Osteoblast (primary cell): ENCODE data around the gene DONSON. TPM values are rescaled to one million over a fixed set of nuclear protein-coding genes. Genes with fewer than 3 reads are reported as not detected.
A peak's percentile ranks its signal among the peaks of the same experiment; 100 is the strongest.

Experiments
- DNase-seq: peaks from one replicate; pipeline ENCODE4 v3.0.0; 2011; ENCODE audit warnings: low spot score, mixed read lengths; ENCODE audit not compliant: insufficient read length; ENCODE audit errors: missing footprints
- H2AFZ ChIP-seq: 2 replicates; pipeline ENCODE4 v1.6.0; 2011; ENCODE audit warnings: mild to moderate bottlenecking, low read length
- H3K27ac ChIP-seq: 2 replicates; pipeline ENCODE4 v1.5.1; 2011; ENCODE audit warnings: mild to moderate bottlenecking, low read depth, low read length, moderate library complexity
- H3K27me3 ChIP-seq: 2 replicates; pipeline ENCODE4 v1.6.0; 2012; ENCODE audit warnings: mild to moderate bottlenecking, control low read depth, inconsistent platforms, low read length, moderate library complexity; ENCODE audit not compliant: insufficient read depth
- H3K36me3 ChIP-seq: 2 replicates; pipeline ENCODE4 v1.5.1; 2011; ENCODE audit warnings: mild to moderate bottlenecking, low read length, control low read depth, moderate library complexity; ENCODE audit not compliant: insufficient read depth
- H3K4me1 ChIP-seq: 2 replicates; pipeline ENCODE4 v1.5.1; 2011; ENCODE audit warnings: mild to moderate bottlenecking, low read length, control low read depth, moderate library complexity; ENCODE audit not compliant: insufficient read depth
- H3K4me2 ChIP-seq: 2 replicates; pipeline ENCODE4 v1.6.0; 2011; ENCODE audit warnings: mild to moderate bottlenecking, low read length; ENCODE audit not compliant: insufficient read depth
- H3K4me3 ChIP-seq: fragments of 200-600 bp; sonication (generic); 3 replicates; pipeline ENCODE4 v1.5.1; 2012; ENCODE audit warnings: mild to moderate bottlenecking, low read length, inconsistent platforms; ENCODE audit not compliant: insufficient read depth
- H3K79me2 ChIP-seq: 2 replicates; pipeline ENCODE4 v1.6.0; 2012; ENCODE audit warnings: mild to moderate bottlenecking, low read length, control low read depth, inconsistent platforms; ENCODE audit not compliant: insufficient read depth
- H3K9me3 ChIP-seq: 2 replicates; pipeline ENCODE4 v1.5.1; 2011; ENCODE audit warnings: low read depth, low read length, control low read depth
- H4K20me1 ChIP-seq: 2 replicates; pipeline ENCODE4 v1.6.0; 2012; ENCODE audit warnings: mild to moderate bottlenecking, low read length, control low read depth; ENCODE audit not compliant: insufficient read depth
- total RNA-seq: library from RNA; depleted of rRNA; stranded (reverse); fragments of >200 nt; gene quantifications from 2 replicates; pipeline ENCODE4 v1.2.3, GENCODE V29; 2012
- TF ChIP-seq, protein P1 (sequence below): IDR thresholded peaks from 2 replicates; pipeline ENCODE4 v1.5.1; 2011; ENCODE audit warnings: mild to moderate bottlenecking, low read depth, low read length, moderate library complexity; ENCODE audit errors: extremely low read depth

Gene DONSON
- total RNA-seq, 1 donor, result 10.9 TPM

DNA sequence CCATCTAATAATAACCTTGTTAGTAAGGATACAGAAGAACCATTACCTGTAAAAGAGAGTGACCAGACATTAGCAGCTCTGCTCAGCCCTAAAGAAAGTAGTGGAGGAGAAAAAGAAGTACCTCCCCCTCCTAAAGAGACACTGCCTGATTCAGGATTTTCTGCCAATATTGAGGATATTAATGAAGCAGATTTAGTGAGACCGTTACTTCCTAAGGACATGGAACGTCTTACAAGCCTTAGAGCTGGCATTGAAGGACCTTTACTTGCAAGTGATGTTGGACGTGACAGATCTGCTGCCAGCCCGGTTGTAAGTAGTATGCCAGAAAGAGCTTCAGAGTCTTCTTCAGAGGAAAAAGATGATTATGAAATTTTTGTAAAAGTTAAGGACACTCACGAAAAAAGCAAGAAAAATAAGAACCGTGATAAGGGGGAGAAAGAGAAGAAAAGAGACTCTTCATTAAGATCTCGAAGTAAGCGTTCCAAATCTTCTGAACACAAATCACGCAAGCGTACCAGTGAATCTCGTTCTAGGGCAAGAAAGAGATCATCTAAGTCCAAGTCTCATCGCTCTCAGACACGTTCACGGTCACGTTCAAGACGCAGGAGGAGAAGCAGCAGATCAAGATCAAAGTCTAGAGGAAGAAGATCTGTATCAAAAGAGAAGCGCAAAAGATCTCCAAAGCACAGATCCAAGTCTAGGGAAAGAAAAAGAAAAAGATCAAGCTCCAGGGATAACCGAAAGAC, 34.1 kb downstream of the DONSON start:
- Histone ChIP-seq H3K27ac (no peak overlapping the region), H2AFZ (no peak overlapping the region), H3K36me3 (peaks cover 94% of the 10 kb centered on the region), H3K79me2 (peaks cover 99% of the 10 kb centered on the region), H3K4me1 (no peaks in the 10 kb centered on the region), H4K20me1 (peaks cover 85% of the 10 kb centered on the region), H3K9me3 (no peaks in the 10 kb centered on the region), H3K27me3 (no peaks in the 10 kb centered on the region), H3K4me2 (no peak overlapping the region), H3K4me3 (no peak overlapping the region)
- TF ChIP-seq, protein P1, sequence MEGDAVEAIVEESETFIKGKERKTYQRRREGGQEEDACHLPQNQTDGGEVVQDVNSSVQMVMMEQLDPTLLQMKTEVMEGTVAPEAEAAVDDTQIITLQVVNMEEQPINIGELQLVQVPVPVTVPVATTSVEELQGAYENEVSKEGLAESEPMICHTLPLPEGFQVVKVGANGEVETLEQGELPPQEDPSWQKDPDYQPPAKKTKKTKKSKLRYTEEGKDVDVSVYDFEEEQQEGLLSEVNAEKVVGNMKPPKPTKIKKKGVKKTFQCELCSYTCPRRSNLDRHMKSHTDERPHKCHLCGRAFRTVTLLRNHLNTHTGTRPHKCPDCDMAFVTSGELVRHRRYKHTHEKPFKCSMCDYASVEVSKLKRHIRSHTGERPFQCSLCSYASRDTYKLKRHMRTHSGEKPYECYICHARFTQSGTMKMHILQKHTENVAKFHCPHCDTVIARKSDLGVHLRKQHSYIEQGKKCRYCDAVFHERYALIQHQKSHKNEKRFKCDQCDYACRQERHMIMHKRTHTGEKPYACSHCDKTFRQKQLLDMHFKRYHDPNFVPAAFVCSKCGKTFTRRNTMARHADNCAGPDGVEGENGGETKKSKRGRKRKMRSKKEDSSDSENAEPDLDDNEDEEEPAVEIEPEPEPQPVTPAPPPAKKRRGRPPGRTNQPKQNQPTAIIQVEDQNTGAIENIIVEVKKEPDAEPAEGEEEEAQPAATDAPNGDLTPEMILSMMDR, result no peak
- no peak for DNase-seq

DNA sequence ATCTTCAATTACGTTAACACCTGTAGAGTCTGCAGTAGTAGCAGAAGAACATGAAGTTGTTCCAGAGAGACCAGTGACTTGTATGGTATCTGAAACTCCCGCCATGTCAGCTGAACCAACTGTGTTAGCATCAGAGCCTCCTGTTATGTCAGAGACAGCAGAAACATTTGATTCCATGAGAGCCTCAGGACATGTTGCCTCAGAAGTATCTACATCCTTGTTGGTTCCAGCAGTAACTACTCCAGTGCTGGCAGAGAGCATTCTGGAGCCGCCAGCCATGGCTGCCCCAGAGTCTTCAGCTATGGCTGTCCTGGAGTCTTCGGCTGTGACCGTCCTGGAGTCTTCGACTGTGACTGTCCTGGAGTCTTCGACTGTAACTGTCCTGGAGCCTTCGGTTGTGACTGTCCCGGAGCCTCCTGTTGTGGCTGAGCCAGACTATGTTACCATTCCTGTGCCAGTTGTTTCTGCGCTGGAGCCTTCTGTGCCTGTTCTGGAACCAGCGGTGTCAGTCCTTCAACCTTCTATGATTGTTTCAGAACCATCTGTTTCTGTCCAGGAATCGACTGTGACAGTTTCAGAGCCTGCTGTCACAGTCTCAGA, 35.4 kb downstream of the DONSON start:
- H3K4me1 ChIP-seq, result no peaks in the 10 kb centered on the region
- H3K27me3 ChIP-seq, result no peaks in the 10 kb centered on the region
- peaks cover 94% of the 10 kb centered on the region for H3K36me3 ChIP-seq
- no peak overlapping the region for H3K27ac ChIP-seq
- TF ChIP-seq, protein P1, result no peak
- DNase-seq, result peak; percentile 46
- no peak overlapping the region for H2AFZ ChIP-seq
- H3K79me2 ChIP-seq, result peaks cover 99% of the 10 kb centered on the region
- peaks cover 80% of the 10 kb centered on the region for H4K20me1 ChIP-seq
- no peaks in the 10 kb centered on the region for H3K9me3 ChIP-seq
- H3K4me3 ChIP-seq, result no peak overlapping the region
- H3K4me2 ChIP-seq, result no peak overlapping the region

DNA sequence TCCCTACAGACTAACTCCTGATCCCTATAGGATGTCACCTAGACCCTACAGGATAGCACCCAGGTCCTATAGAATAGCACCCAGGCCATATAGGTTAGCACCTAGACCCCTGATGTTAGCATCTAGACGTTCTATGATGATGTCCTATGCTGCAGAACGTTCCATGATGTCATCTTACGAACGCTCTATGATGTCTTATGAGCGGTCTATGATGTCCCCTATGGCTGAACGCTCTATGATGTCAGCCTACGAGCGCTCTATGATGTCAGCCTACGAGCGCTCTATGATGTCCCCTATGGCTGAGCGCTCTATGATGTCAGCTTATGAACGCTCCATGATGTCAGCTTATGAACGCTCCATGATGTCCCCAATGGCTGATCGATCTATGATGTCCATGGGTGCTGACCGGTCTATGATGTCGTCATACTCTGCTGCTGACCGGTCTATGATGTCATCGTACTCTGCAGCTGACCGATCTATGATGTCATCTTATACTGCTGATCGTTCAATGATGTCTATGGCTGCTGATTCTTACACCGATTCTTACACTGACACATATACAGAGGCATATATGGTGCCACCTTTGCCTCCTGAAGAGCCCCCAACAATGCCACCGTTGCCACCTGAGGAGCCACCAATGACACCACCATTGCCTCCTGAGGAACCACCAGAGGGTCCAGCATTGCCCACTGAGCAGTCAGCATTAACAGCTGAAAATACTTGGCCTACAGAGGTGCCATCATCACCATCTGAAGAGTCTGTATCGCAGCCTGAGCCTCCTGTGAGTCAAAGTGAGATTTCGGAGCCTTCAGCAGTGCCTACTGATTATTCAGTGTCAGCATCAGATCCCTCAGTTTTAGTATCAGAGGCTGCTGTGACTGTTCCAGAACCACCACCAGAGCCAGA, 36.1 kb downstream of the DONSON start:
- Histone ChIP-seq H3K36me3 (peaks cover 90% of the 10 kb centered on the region), H3K9me3 (no peaks in the 10 kb centered on the region), H3K4me2 (no peak overlapping the region), H2AFZ (no peak overlapping the region), H4K20me1 (peaks cover 81% of the 10 kb centered on the region), H3K79me2 (peaks cover 99% of the 10 kb centered on the region), H3K27ac (no peak overlapping the region), H3K27me3 (no peaks in the 10 kb centered on the region), H3K4me3 (no peak overlapping the region), H3K4me1 (no peaks in the 10 kb centered on the region)
- DNase-seq, result peak; percentile 62
- TF ChIP-seq, protein P1, result no peak
